Endothelial cell of umbilical vein (primary cell): ENCODE results near the gene MACROH2A2. TPM values are rescaled to one million over a fixed set of nuclear protein-coding genes. Genes with fewer than 3 reads are reported as not detected.

Source experiments
- BruUV-seq: library from RNA; stranded (reverse); fragments of 400-500 nt; replicated peaks from 2 replicates; lab custom pipeline; 2021; lab: Mats Ljungman, UMichigan
- CTCF ChIA-PET: fragments of 300-600, 350-600 bp; sonication (Branson Sonifier 250); formaldehyde crosslinking; loops from one replicate; lab custom pipeline; 2021; ENCODE audit warnings: antibody characterized with exemption, inconsistent platforms; lab: Charles Lee
- POLR2A ChIA-PET: fragments of 300-600, 350-600 bp; sonication (Branson Sonifier 250); formaldehyde crosslinking; loops from one replicate; lab custom pipeline; 2021; ENCODE audit warnings: antibody characterized with exemption, inconsistent platforms; lab: Charles Lee
- DNase-seq: peaks from one replicate; pipeline ENCODE4 v3.0.0-alpha.2; 2011; ENCODE audit warnings: low read depth, low spot score
- FAIRE-seq: peaks from 2 replicates; lab custom pipeline; 2011; peaks lifted over from hg19 to GRCh38; lab: Jason Lieb, UNC
- H2AFZ ChIP-seq: 2 replicates; pipeline ENCODE4 v1.6.0; 2012; ENCODE audit warnings: low read depth, low read length, control low read depth, inconsistent platforms
- H3K27ac ChIP-seq: 2 replicates; pipeline ENCODE4 v1.5.1; 2011; ENCODE audit warnings: low read depth, mild to moderate bottlenecking, control low read depth, low read length, moderate library complexity; ENCODE audit not compliant: insufficient read depth
- H3K27me3 ChIP-seq, 2 experiments: 2 replicates each; pipeline versions ENCODE4 v1.6.0 to v1.6.1; 2011; ENCODE audit warnings: low read length in 2 of 2, mixed read lengths in 1 of 2; ENCODE audit not compliant: control insufficient read depth in 2 of 2, insufficient read depth in 2 of 2
- H3K36me3 ChIP-seq, 2 experiments: 2 replicates in 1 of 2; 3 replicates in 1 of 2; pipeline ENCODE4 v1.5.1; 2011; ENCODE audit warnings: low read length in 2 of 2, mild to moderate bottlenecking in 1 of 2, moderate library complexity in 1 of 2; ENCODE audit not compliant: control insufficient read depth in 2 of 2, insufficient read depth in 2 of 2; ENCODE audit errors: extremely low read depth in 1 of 2
- H3K4me1 ChIP-seq: 3 replicates; pipeline ENCODE4 v1.5.1; 2011; ENCODE audit warnings: mild to moderate bottlenecking, low read length; ENCODE audit not compliant: control insufficient read depth, insufficient read depth; ENCODE audit errors: extremely low read depth
- H3K4me2 ChIP-seq: 2 replicates; pipeline ENCODE4 v1.6.1; 2011; ENCODE audit warnings: low read length, control low read depth, mixed read lengths; ENCODE audit not compliant: insufficient read depth
- H3K4me3 ChIP-seq, 3 experiments: fragments of 200-600 bp in 1 of 3; sonication (generic), shearing (Covaris generic) in 1 of 3; replicated peaks in 1 of 3; 2 replicates each; pipeline ENCODE4 v1.5.1; 2011 to 2016; ENCODE audit warnings: control low read depth in 3 of 3, low read length in 3 of 3, mild to moderate bottlenecking in 2 of 3, inconsistent platforms in 1 of 3, low read depth in 1 of 3, moderate library complexity in 1 of 3; ENCODE audit not compliant: insufficient read depth in 1 of 3
- H3K79me2 ChIP-seq: 2 replicates; pipeline ENCODE4 v1.6.0; 2012; ENCODE audit warnings: low read length, inconsistent platforms; ENCODE audit not compliant: control insufficient read depth, insufficient read depth
- H3K9ac ChIP-seq: replicated peaks from 2 replicates; pipeline ENCODE3; 2011; ENCODE audit warnings: low read length, control low read depth; ENCODE audit not compliant: insufficient read depth; ENCODE audit errors: extremely low read depth
- H3K9me1 ChIP-seq: replicated peaks from 3 replicates; pipeline ENCODE4 v1.6.0; 2011; ENCODE audit warnings: mild to moderate bottlenecking, low read length; ENCODE audit not compliant: control insufficient read depth, insufficient read depth; ENCODE audit errors: extremely low read depth
- H3K9me3 ChIP-seq: replicated peaks from 2 replicates; pipeline ENCODE4 v1.5.1; 2012; ENCODE audit warnings: low read length, inconsistent platforms; ENCODE audit not compliant: control insufficient read depth, insufficient read depth
- H4K20me1 ChIP-seq: replicated peaks from 2 replicates; pipeline ENCODE3; 2011; ENCODE audit warnings: mild to moderate bottlenecking, low read length; ENCODE audit not compliant: control insufficient read depth, insufficient read depth; ENCODE audit errors: extremely low read depth
- CTCF ChIP-seq, 2 donors: IDR thresholded peaks; 1 replicate in 1 of 2; 2 replicates in 1 of 2; pipeline ENCODE4 v1.5.1; 2011; ENCODE audit warnings: low read length in 2 of 2, mild to moderate bottlenecking in 2 of 2, moderate library complexity in 2 of 2, control low read depth in 1 of 2, inconsistent platforms in 1 of 2, low read depth in 1 of 2; ENCODE audit not compliant: insufficient read depth in 1 of 2; ENCODE audit errors: extremely low read depth in 1 of 2
- EZH2 ChIP-seq: IDR thresholded peaks from 2 replicates; pipeline ENCODE4 v1.6.1; 2012; ENCODE audit warnings: borderline replicate concordance, low read depth, mild to moderate bottlenecking, moderate library complexity, low read length, inconsistent platforms; ENCODE audit not compliant: severe bottlenecking
- FOS ChIP-seq: IDR thresholded peaks from 2 replicates; pipeline ENCODE4 v1.6.1; 2011; ENCODE audit warnings: mild to moderate bottlenecking, low read length, moderate library complexity, borderline replicate concordance; ENCODE audit not compliant: insufficient read depth
- JUN ChIP-seq: IDR thresholded peaks from 2 replicates; pipeline ENCODE4 v1.6.1; 2011; ENCODE audit warnings: borderline replicate concordance, low read depth; ENCODE audit not compliant: insufficient read length, insufficient read depth
- MYC ChIP-seq: IDR thresholded peaks from one replicate; pipeline ENCODE4 v1.6.1; 2011; ENCODE audit warnings: mild to moderate bottlenecking, low read depth, low read length
- POLR2A ChIP-seq: IDR thresholded peaks from 2 replicates; pipeline ENCODE4 v1.6.1; 2012; ENCODE audit warnings: low read depth, mild to moderate bottlenecking, control low read depth, low read length
- dilution Hi-C: fragments of 300-500 bp; cut with MboI; formaldehyde crosslinking; loops from one replicate; pipeline ENCODE4 v1.15.0; 2019; ENCODE audit warnings: low sequenced_read_pairs; ENCODE audit not compliant: extremely low pct_ligation_motif_present
- intact Hi-C: fragments of 100-400 bp; cut with micrococcal nuclease; formaldehyde crosslinking; loops from one replicate; pipeline ENCODE4 v1.10.0; 2022
- polyA plus RNA-seq, 4 experiments: library from polyadenylated mRNA; depleted of rRNA in 3 of 4; stranded (reverse) in 3 of 4; unstranded in 1 of 4; fragments of >200 nt; gene quantifications; 2 replicates each; pipeline versions ENCODE4 v1.2.1 to v1.2.3, GENCODE V29; 2011 to 2012; ENCODE audit warnings: missing spikeins in 1 of 4
- total RNA-seq: library from RNA; stranded (reverse); gene quantifications from 2 replicates; pipeline ENCODE4 v1.2.3, GENCODE V29; 2021
- TF ChIP-seq, protein P1 (sequence below): IDR thresholded peaks from 2 replicates; pipeline ENCODE4 v1.6.1; 2011; ENCODE audit not compliant: insufficient read depth, insufficient read length

Gene MACROH2A2
- total and polyA plus RNA-seq, 2 donors (not counting 3 experiments of a cell fraction or from before 2014, with no cell fraction given), result 0.08 TPM; not detected in 1

DNA sequence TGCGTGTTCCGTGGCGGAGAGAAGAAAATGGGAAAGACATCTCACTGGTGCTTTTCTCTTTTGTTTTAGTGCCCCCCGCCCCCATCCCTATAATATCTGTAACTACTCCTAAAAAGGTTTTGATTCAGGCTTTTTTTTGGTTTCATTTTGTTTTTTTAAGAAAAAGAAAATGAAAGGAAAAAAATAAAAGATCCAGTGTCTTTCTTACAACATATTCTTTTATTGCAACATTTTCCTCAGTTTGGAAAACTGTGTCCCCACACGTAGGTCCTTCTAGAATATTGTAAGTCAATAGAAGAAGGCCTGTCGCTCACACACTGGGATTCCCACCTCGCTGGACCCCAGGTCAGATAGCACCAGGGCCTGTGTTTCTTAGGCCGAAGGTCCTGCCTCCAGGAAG, 59.4 kb downstream of the MACROH2A2 start:
- Histone ChIP-seq H3K4me3 (no peak overlapping the region), H3K9me1 (no peaks in the 10 kb centered on the region), H2AFZ (no peak overlapping the region), H3K9ac (no peak overlapping the region), H3K4me1 (peaks cover 6% of the 10 kb centered on the region), H3K79me2 (no peaks in the 10 kb centered on the region), H3K27ac (no peak overlapping the region), H3K36me3 (peaks cover 3% of the 10 kb centered on the region in 2 experiments), H3K27me3 (no peaks in the 10 kb centered on the region), H3K4me2 (no peak overlapping the region), H4K20me1 (no peaks in the 10 kb centered on the region), H3K9me3 (no peaks in the 10 kb centered on the region)
- dilution Hi-C loops, result no loop called here
- POLR2A ChIA-PET, result no interaction called here
- intact Hi-C loops, result no loop called here
- no peak for TF ChIP-seq POLR2A
- TF ChIP-seq EZH2, result no peak
- TF ChIP-seq, protein P1, sequence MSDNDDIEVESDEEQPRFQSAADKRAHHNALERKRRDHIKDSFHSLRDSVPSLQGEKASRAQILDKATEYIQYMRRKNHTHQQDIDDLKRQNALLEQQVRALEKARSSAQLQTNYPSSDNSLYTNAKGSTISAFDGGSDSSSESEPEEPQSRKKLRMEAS, result no peak
- no peak for TF ChIP-seq FOS
- no peak for TF ChIP-seq CTCF (IDR thresholded peaks at IDR 0.05; ENCODE audit: extremely low read depth in 1 of 2, insufficient read depth in 1 of 2, low read depth in 1 of 2, low read length in 2 of 2)
- TF ChIP-seq JUN, result no peak
- TF ChIP-seq MYC, result no peak
- CTCF ChIA-PET, result interaction anchor here (1.8 kb wide), 1 partner anchor 8 kb away, joined by 4 read pairs; no protein-coding TSS in a partner anchor
- BruUV-seq, result no TSS peak
- no peak for FAIRE-seq
- DNase-seq, result no peak
